ENCODE data around the gene SCGB1D2.

Gene SCGB1D2

GRCh38 chr11:62237499-62237898 lies 4.5 kb upstream of the SCGB1D2 start:
- H3K9me3 Mint-ChIP-seq (ENCODE audit: low read depth) = no peaks in the 10 kb centered on the region
- H3K4me3 Mint-ChIP-seq = no peak overlapping the region
- no peaks in the 10 kb centered on the region for H3K36me3 Mint-ChIP-seq
- peaks cover 34% of the 10 kb centered on the region for H3K27me3 Mint-ChIP-seq
- no peaks in the 10 kb centered on the region for H3K4me1 Mint-ChIP-seq (ENCODE audit: low read depth)
- no peak overlapping the region for H3K27ac Mint-ChIP-seq

GRCh38 chr11:62238151-62238550 lies 3.9 kb upstream of the SCGB1D2 start:
- Mint-ChIP-seq H3K4me1 (ENCODE audit: low read depth) (no peaks in the 10 kb centered on the region), H3K27ac (no peak overlapping the region), H3K9me3 (ENCODE audit: low read depth) (no peaks in the 10 kb centered on the region), H3K27me3 (peaks cover 30% of the 10 kb centered on the region), H3K36me3 (no peaks in the 10 kb centered on the region), H3K4me3 (no peak overlapping the region)

- Mint-ChIP-seq H3K27me3 (peaks cover 25% of the 10 kb centered on the region), H3K4me3 (no peak overlapping the region), H3K36me3 (no peaks in the 10 kb centered on the region), H3K9me3 (ENCODE audit: low read depth) (no peaks in the 10 kb centered on the region), H3K27ac (no peak overlapping the region), H3K4me1 (ENCODE audit: low read depth) (no peaks in the 10 kb centered on the region)
These were observed 944 bp upstream of the SCGB1D2 start for GRCh38 chr11:62241095-62241494.

DNA sequence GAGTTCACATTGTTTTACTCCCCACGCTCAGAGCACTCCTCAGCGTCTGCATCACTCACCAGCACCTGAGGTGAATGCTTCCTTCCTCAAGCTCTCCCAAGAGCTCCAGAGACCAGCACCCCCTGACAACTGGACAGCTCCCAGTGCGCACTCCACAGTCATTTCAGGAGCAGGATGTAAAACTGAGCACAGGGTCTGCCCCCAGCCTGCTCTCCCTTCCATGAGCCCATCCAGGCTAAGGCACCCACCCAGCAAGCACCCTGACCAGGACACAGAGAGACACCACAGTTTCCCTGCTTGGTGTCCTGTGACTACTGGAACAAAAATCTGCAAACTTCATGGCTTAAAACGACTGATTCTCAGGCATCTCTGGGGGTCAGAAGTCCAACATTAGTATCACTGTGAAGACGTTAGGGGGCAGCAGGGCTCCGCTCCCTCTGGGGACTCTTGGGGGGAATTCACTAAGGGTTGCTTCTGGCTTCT lies 3.3 kb downstream of the SCGB1D2 start:
- H3K4me1 Mint-ChIP-seq (ENCODE audit: low read depth) = no peaks in the 10 kb centered on the region
- peaks cover 7% of the 10 kb centered on the region for H3K9me3 Mint-ChIP-seq (ENCODE audit: low read depth)
- no peak overlapping the region for H3K27ac Mint-ChIP-seq
- no peak overlapping the region for H3K4me3 Mint-ChIP-seq
- no peaks in the 10 kb centered on the region for H3K36me3 Mint-ChIP-seq
- peaks cover 31% of the 10 kb centered on the region for H3K27me3 Mint-ChIP-seq

DNA sequence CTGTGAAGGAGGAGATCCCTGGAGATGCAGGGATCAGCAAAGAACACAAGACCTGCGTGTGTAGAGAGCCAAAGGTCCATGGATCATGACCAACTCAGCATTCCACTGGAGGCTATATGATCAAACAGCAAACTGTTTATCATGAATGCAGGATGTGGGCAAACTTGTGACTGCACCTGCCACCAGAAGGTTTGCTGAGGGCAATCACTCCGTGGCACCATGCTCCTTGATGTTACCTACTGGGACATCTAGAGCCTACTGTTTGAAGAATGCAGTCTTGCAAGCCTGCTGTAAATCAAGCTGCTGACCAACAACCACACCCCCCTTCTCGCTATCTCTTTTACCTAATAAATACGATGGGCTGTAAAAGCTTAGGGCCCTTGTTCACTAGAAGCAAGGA lies 9.7 kb downstream of the SCGB1D2 start:
- Mint-ChIP-seq H3K27ac (no peak overlapping the region), H3K9me3 (ENCODE audit: low read depth) (peaks cover 28% of the 10 kb centered on the region), H3K4me1 (ENCODE audit: low read depth) (no peaks in the 10 kb centered on the region), H3K36me3 (peaks cover 15% of the 10 kb centered on the region), H3K4me3 (no peak overlapping the region), H3K27me3 (peaks cover 11% of the 10 kb centered on the region)

DNA sequence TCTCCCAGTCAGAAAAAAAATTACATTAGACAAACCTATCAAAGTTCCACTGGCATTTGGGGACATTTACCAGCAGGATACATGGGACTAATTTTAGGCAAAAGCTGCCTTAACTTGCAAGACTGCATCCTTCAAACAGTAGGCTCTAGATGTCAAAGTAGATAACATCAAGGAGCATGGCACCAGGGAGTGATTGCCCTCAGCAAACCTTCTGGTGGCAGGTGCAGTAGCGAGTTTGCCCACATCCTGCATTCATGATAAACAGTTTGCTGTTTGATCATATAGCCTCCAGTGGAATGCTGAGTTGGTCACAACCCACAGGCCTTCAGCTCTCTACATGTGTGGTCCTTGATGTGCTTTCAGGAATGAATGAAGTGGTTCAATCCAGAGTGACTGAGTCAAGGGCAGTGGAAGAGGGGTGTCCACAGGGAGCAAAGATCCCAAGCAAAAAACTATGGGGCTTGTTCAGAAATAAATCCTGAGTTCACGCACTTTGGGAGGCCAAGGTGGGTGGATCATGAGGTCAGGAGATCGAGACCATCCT lies 12.0 kb downstream of the SCGB1D2 start:
- H3K36me3 Mint-ChIP-seq = peaks cover 15% of the 10 kb centered on the region
- H3K27ac Mint-ChIP-seq = no peak overlapping the region
- no peak overlapping the region for H3K4me3 Mint-ChIP-seq
- H3K9me3 Mint-ChIP-seq (ENCODE audit: low read depth) = peaks cover 28% of the 10 kb centered on the region
- H3K4me1 Mint-ChIP-seq (ENCODE audit: low read depth) = no peaks in the 10 kb centered on the region
- H3K27me3 Mint-ChIP-seq = peaks cover 8% of the 10 kb centered on the region

DNA sequence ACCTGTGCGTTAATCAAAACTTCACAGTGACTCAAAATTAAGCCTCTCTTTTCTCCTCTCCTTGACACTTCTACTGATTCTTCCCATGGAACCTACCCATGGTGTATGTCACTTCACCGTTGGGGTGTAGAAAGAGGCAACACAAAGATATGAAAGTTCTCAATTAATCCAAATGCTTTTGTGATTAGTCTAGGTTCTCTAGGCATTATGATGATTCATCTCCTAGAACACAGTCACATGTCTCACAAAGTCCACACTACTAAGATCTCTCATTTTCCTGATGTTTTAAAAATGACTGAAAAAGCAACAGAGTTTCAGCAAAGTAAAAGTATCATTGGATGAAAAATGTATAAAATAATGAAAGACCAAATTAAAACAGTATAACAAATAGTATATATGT lies 14.2 kb downstream of the SCGB1D2 start:
- H3K36me3 Mint-ChIP-seq = peaks cover 11% of the 10 kb centered on the region
- peaks cover 4% of the 10 kb centered on the region for H3K27me3 Mint-ChIP-seq
- H3K27ac Mint-ChIP-seq = no peak overlapping the region
- H3K4me1 Mint-ChIP-seq (ENCODE audit: low read depth) = no peaks in the 10 kb centered on the region
- no peak overlapping the region for H3K4me3 Mint-ChIP-seq
- H3K9me3 Mint-ChIP-seq (ENCODE audit: low read depth) = peaks cover 14% of the 10 kb centered on the region

GRCh38 chr11:62260261-62260953 lies 18.4 kb downstream of the SCGB1D2 start:
- H3K4me1 Mint-ChIP-seq (ENCODE audit: low read depth) = no peaks in the 10 kb centered on the region
- H3K27me3 Mint-ChIP-seq = peaks cover 5% of the 10 kb centered on the region
- H3K4me3 Mint-ChIP-seq = no peak overlapping the region
- no peaks in the 10 kb centered on the region for H3K36me3 Mint-ChIP-seq
- H3K27ac Mint-ChIP-seq = no peak overlapping the region
- no peaks in the 10 kb centered on the region for H3K9me3 Mint-ChIP-seq (ENCODE audit: low read depth)

- H3K27ac Mint-ChIP-seq = no peak overlapping the region
- no peak overlapping the region for H3K4me3 Mint-ChIP-seq
These were observed 22.0 kb downstream of the SCGB1D2 start for GRCh38 chr11:62264004-62264403.

DNA sequence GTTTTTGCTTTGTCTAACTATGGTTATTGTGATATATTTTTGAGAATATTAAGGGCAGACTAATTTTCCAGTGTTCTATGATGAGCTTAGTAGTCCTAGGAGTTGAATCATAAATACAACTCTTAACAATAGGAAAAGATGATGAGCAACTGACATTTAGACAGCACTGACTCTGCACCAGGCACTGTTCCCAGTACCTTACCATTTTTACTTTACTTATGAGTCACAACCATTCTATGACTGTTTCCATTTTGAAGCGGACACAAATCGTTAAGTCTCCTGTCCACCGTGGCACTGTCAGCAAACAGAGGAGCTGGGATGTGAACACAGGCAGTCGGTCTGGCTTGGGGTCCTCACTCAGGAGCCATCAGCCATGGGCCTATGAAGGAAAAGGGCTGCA lies 24.5 kb downstream of the SCGB1D2 start:
- H3K36me3 Mint-ChIP-seq = no peaks in the 10 kb centered on the region
- no peak overlapping the region for H3K4me3 Mint-ChIP-seq
- peaks cover 2% of the 10 kb centered on the region for H3K4me1 Mint-ChIP-seq (ENCODE audit: low read depth)
- H3K27ac Mint-ChIP-seq = peak overlapping the region; percentile 70
- H3K9me3 Mint-ChIP-seq (ENCODE audit: low read depth) = no peaks in the 10 kb centered on the region
- peaks cover 6% of the 10 kb centered on the region for H3K27me3 Mint-ChIP-seq

More at GRCh38 chr11:62264004-62264403, 22.0 kb downstream of the SCGB1D2 start:
- Mint-ChIP-seq H3K4me1 (ENCODE audit: low read depth) (peaks cover 2% of the 10 kb centered on the region), H3K27me3 (peaks cover 4% of the 10 kb centered on the region), H3K36me3 (no peaks in the 10 kb centered on the region), H3K9me3 (ENCODE audit: low read depth) (no peaks in the 10 kb centered on the region)

DNA sequence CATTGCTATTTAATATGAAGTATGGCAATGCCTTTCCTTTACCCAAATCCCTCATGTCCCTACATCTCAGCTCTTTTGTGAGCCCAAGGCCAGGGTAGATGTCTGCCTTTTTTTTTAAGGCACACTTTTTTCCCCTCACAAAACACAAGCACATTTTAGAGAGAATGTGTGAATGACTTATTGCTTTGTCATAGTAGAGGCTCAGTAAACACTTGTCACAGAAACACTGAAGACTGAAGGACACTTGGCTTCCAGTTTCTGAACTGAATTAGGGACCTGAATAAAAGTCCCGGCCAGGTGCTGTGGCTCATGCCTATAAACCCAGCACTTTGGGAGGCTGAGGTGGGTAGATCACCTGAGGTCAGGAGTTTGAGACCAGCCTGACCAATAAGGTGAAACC lies 25.0 kb downstream of the SCGB1D2 start:
- Mint-ChIP-seq H3K4me1 (ENCODE audit: low read depth) (peaks cover 2% of the 10 kb centered on the region), H3K27ac (peak overlapping the region; percentile 70), H3K36me3 (no peaks in the 10 kb centered on the region), H3K9me3 (ENCODE audit: low read depth) (no peaks in the 10 kb centered on the region), H3K4me3 (no peak overlapping the region), H3K27me3 (peaks cover 6% of the 10 kb centered on the region)

DNA sequence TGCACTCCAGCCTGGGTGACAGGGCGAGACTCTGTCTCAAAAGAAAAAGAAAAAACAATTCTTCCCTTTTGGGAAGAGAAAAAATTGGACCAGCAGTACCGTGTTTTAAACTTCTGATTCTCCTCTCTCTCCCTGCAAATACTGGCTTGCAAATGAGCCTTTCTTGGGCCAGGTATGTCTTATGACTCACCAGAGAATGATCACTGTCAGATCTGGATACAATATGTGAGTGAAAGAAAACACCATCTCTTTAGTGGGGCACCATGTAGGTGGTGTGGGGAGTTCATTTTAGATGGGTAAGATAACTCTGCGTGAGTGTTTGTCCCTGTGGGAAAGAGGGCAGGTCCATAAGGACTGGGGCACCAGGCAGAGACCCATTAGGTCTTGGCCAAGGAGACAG lies 25.5 kb downstream of the SCGB1D2 start:
- Mint-ChIP-seq H3K36me3 (no peaks in the 10 kb centered on the region), H3K27me3 (peaks cover 6% of the 10 kb centered on the region), H3K27ac (no peak overlapping the region), H3K4me1 (ENCODE audit: low read depth) (peaks cover 2% of the 10 kb centered on the region), H3K4me3 (no peak overlapping the region), H3K9me3 (ENCODE audit: low read depth) (no peaks in the 10 kb centered on the region)

- Mint-ChIP-seq H3K27ac (no peak within 1 kb of the TSS), H3K4me3 (no peak within 1 kb of the TSS), H3K9me3 (ENCODE audit: low read depth) (no peaks in the 10 kb centered on the region), H3K27me3 (peaks cover 4% of the 10 kb centered on the region), H3K4me1 (ENCODE audit: low read depth) (peaks cover 2% of the 10 kb centered on the region), H3K36me3 (no peaks in the 10 kb centered on the region)
These were observed 27.7 kb downstream of the SCGB1D2 start, which contains the start of gene SCGB2A2 for GRCh38 chr11:62269654-62270278. TSS of gene SCGB2A2 (plus strand) at chr11:62270158. CDS start at chr11:62270217, 59 bp downstream.

GRCh38 chr11:62273284-62273683 lies 31.2 kb downstream of the SCGB1D2 start:
- H3K27me3 Mint-ChIP-seq = peaks cover 4% of the 10 kb centered on the region
- H3K4me3 Mint-ChIP-seq = no peak overlapping the region
- H3K4me1 Mint-ChIP-seq (ENCODE audit: low read depth) = no peaks in the 10 kb centered on the region
- no peaks in the 10 kb centered on the region for H3K36me3 Mint-ChIP-seq
- no peak overlapping the region for H3K27ac Mint-ChIP-seq
- H3K9me3 Mint-ChIP-seq (ENCODE audit: low read depth) = no peaks in the 10 kb centered on the region

DNA sequence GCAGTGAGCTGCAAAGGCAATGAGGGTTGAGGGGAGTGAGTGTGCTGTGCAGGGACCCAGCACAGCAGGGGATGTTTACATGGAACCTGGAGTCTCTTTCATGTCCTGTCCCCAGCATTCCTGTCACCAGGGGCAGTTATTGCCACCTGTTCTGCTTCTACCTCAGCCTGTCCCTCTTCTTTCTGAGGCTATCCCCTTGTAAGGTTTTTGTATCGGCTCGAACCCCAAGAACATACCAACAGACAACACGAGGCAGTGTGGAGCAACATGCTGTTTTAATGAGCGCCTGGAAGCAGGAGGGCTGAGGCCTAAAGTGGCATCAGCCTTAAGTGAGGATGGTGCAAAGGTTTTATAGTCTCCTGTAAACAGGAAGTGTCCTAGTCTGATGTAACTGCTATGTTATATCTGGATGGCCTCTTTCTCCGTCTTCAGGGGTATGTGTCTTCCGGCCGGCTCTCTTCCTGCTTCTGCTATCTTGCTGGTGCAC lies 31.8 kb downstream of the SCGB1D2 start:
- Mint-ChIP-seq H3K9me3 (ENCODE audit: low read depth) (no peaks in the 10 kb centered on the region), H3K27me3 (peaks cover 2% of the 10 kb centered on the region), H3K4me1 (ENCODE audit: low read depth) (no peaks in the 10 kb centered on the region), H3K36me3 (no peaks in the 10 kb centered on the region), H3K4me3 (no peak overlapping the region), H3K27ac (no peak overlapping the region)
